A549 (cell line): Measurements from ENCODE around the gene FIBIN. TPM values are rescaled to one million over a fixed set of nuclear protein-coding genes. Genes with fewer than 3 reads are reported as not detected.
"Not testable (repeated sequence)": the region's sequence is repeated elsewhere in the genome, so short reads cannot be mapped to it uniquely, and the experiment has no call there.

Experiments used
- ATAC-seq, 2 experiments: fragments of 200-7000 bp in 1 of 2; fragments of >200 bp in 1 of 2; cut with Nextera tagmentation in 1 of 2; cut with Tn5 transposase in 1 of 2; 3 replicates each; pipeline versions ENCODE4 v1.8.0 to v1.9.1; 2018 to 2020; ENCODE audit warnings: mild to moderate bottlenecking in 1 of 2, moderate library complexity in 1 of 2
- CTCF ChIA-PET: fragments of 300-600 bp; sonication (Branson Sonifier 250); formaldehyde crosslinking; extraction: SDS; loops from one replicate; lab custom pipeline; 2021; ENCODE audit warnings: antibody characterized with exemption, inconsistent platforms; lab: Yijun Ruan, JAX
- POLR2A ChIA-PET: fragments of 350-600 bp; formaldehyde crosslinking; extraction: SDS; loops from one replicate; lab custom pipeline; 2021; ENCODE audit warnings: antibody characterized with exemption, inconsistent platforms; lab: Yijun Ruan, JAX
- DNase-seq, 2 experiments: peaks; one replicate each; pipeline versions ENCODE4 v3.0.0 to v3.0.0-alpha.2; 2011 to 2016; ENCODE audit warnings: low read depth in 1 of 2, low spot score in 1 of 2
- FAIRE-seq: peaks from 2 replicates; lab custom pipeline; 2011; peaks lifted over from hg19 to GRCh38; lab: Jason Lieb, UNC
- H3K27ac ChIP-seq, 2 experiments: fragments of >200 bp; sonication (Bioruptor Twin); formaldehyde crosslinking; 3 replicates each; pipeline ENCODE4 v1.5.1; 2016 to 2017
- H3K4me1 ChIP-seq: fragments of >200 bp; sonication (Bioruptor Twin); formaldehyde crosslinking; 3 replicates; pipeline ENCODE4 v1.6.1; 2016
- H3K4me2 ChIP-seq: fragments of >200 bp; sonication (Bioruptor Twin); formaldehyde crosslinking; 3 replicates; pipeline ENCODE4 v1.6.1; 2016
- H3K4me3 ChIP-seq: fragments of >200 bp; sonication (Bioruptor Twin); formaldehyde crosslinking; 3 replicates; pipeline ENCODE4 v1.5.1; 2016
- H3K9me3 ChIP-seq: fragments of >200 bp; sonication (Bioruptor Twin); formaldehyde crosslinking; 3 replicates; pipeline ENCODE4 v1.6.1; 2016
- CBX2 ChIP-seq: fragments of 200-600 bp; sonication (generic); IDR thresholded peaks from 2 replicates; pipeline ENCODE4 v1.6.1; 2016; ENCODE audit warnings: low read depth, mild to moderate bottlenecking, borderline replicate concordance
- CEBPB ChIP-seq, 2 experiments: fragments of >200 bp in 1 of 2; sonication (Bioruptor Twin) in 1 of 2; formaldehyde crosslinking in 1 of 2; IDR thresholded peaks; 2 replicates each; pipeline ENCODE4 v1.6.1; 2012 to 2016
- EHMT2 ChIP-seq: fragments of 200-600 bp; sonication (generic); IDR thresholded peaks from 2 replicates; pipeline ENCODE4 v1.6.1; 2016; ENCODE audit warnings: antibody characterized with exemption, low read depth, mild to moderate bottlenecking, moderate library complexity
- FOSL2 ChIP-seq, 2 experiments: fragments of 450-650 bp in 1 of 2; fragments of >200 bp in 1 of 2; sonication (Bioruptor Twin) in 1 of 2; formaldehyde crosslinking; IDR thresholded peaks; 2 replicates each; pipeline versions ENCODE4 v1.5.0 to v1.6.1; 2016 to 2020; ENCODE audit warnings: mild to moderate bottlenecking in 1 of 2, moderate library complexity in 1 of 2
- FOXS1 ChIP-seq: fragments of 250-450 bp; sonication (Bioruptor Pico); IDR thresholded peaks from 2 replicates; pipeline ENCODE4 v1.5.0; 2020; ENCODE audit warnings: mild to moderate bottlenecking, moderate library complexity
- HOXA7 ChIP-seq: fragments of 250-450 bp; sonication (Bioruptor Pico); IDR thresholded peaks from 2 replicates; pipeline ENCODE4 v1.5.0; 2020; ENCODE audit warnings: mild to moderate bottlenecking, moderate library complexity
- MAFK ChIP-seq: fragments of 450-650 bp; IDR thresholded peaks from 2 replicates; pipeline ENCODE4 v1.6.1; 2014; ENCODE audit not compliant: partially characterized antibody
- MAZ ChIP-seq: fragments of 150-350 bp; IDR thresholded peaks from 2 replicates; pipeline ENCODE4 v1.6.1; 2014; ENCODE audit warnings: antibody characterized with exemption, low read depth, low read length, borderline replicate concordance
- MYC ChIP-seq: IDR thresholded peaks from 2 replicates; pipeline ENCODE4 v1.6.1; 2012; ENCODE audit warnings: mild to moderate bottlenecking, inconsistent platforms, low read length, improper control_type of control experiment, borderline replicate concordance
- NFE2L2 ChIP-seq: fragments of 150-350 bp; conservative IDR thresholded peaks from 2 replicates; pipeline ENCODE4 v1.6.1; 2014; ENCODE audit warnings: low read length
- NPAS2 ChIP-seq: fragments of 250-450 bp; sonication (Bioruptor Pico); IDR thresholded peaks from 2 replicates; pipeline ENCODE4 v1.8.0; 2022; ENCODE audit warnings: mild to moderate bottlenecking, moderate library complexity, borderline replicate concordance
- POLR2A ChIP-seq: IDR thresholded peaks from 2 replicates; pipeline ENCODE4 v1.6.1; 2012; ENCODE audit warnings: mild to moderate bottlenecking, low read length
- RAD21 ChIP-seq, 2 experiments: fragments of >200 bp in 1 of 2; sonication (Bioruptor Twin) in 1 of 2; formaldehyde crosslinking in 1 of 2; IDR thresholded peaks in 1 of 2; conservative IDR thresholded peaks in 1 of 2; 2 replicates in 1 of 2; 3 replicates in 1 of 2; pipeline ENCODE4 v1.6.1; 2012 to 2018; ENCODE audit warnings: inconsistent platforms in 1 of 2
- RARB ChIP-seq: fragments of 250-450 bp; sonication (Bioruptor Pico); IDR thresholded peaks from 2 replicates; pipeline ENCODE4 v1.8.0; 2021; ENCODE audit warnings: mild to moderate bottlenecking, moderate library complexity
- REST ChIP-seq: fragments of 200-600 bp; sonication (generic); IDR thresholded peaks from 2 replicates; pipeline ENCODE4 v1.6.1; 2016; ENCODE audit warnings: antibody characterized with exemption, mild to moderate bottlenecking, moderate library complexity
- SMC3 ChIP-seq: fragments of >200 bp; sonication (Bioruptor Twin); formaldehyde crosslinking; IDR thresholded peaks from 3 replicates; pipeline ENCODE4 v1.6.1; 2018; ENCODE audit warnings: inconsistent platforms
- TFCP2L1 ChIP-seq: fragments of 250-450 bp; sonication (Bioruptor Pico); IDR thresholded peaks from 2 replicates; pipeline ENCODE4 v1.5.0; 2021; ENCODE audit warnings: mild to moderate bottlenecking
- ZNF302 ChIP-seq: fragments of 250-450 bp; sonication (Bioruptor Pico); IDR thresholded peaks from 2 replicates; pipeline ENCODE4 v1.9.0; 2021; ENCODE audit warnings: inconsistent platforms, mild to moderate bottlenecking, moderate library complexity
- WGBS: methylation state at CpG from one replicate; pipeline ENCODE4 v1.1.6; 2017; ENCODE audit errors: missing lambda C conversion rate; 5-methylcytosine and 5-hydroxymethylcytosine counted together
- polyA plus RNA-seq, 4 experiments: library from polyadenylated mRNA; depleted of rRNA in 3 of 4; stranded (reverse); fragments of >200 nt; fragmentation: RNase III in 1 of 4; extraction: RNeasy Plus Mini Kit Qiagen cat#74134 plus additional on column Dnase treatment in 1 of 4; gene quantifications; 2 replicates in 3 of 4; 3 replicates in 1 of 4; pipeline ENCODE4 v1.2.3, GENCODE V29; 2011 to 2017
- TF ChIP-seq, protein P1 (sequence below): IDR thresholded peaks from 2 replicates; pipeline ENCODE4 v1.6.1; 2012

FIBIN gene
- polyA plus RNA-seq, 2 of the 4 experiments (the other 2 are of a cell fraction): 0.22 TPM; not detected in 1

- 0% methylated on average over 1 of the region's 1 CpG for WGBS
- no peak for ATAC-seq
- H3K27ac ChIP-seq: no peak overlapping the region
- H3K4me3 ChIP-seq: no peak overlapping the region
- CTCF ChIA-PET: no interaction called here
- TF ChIP-seq RARB (no peak), NFE2L2 (no peak), RAD21 (conservative IDR thresholded peaks at IDR 0.05 in 1 of 2, IDR thresholded peaks at IDR 0.05 in 1 of 2) (no peak), TFCP2L1 (no peak), MAFK (peak; percentile 57), MAZ (no peak), FOSL2 (IDR thresholded peaks at IDR 0.05) (no peak), FOSL2 (CRISPR knock-in tag; IDR thresholded peaks at IDR 0.05) (no peak)
- POLR2A ChIA-PET: no interaction called here
- no peaks in the 10 kb centered on the region for H3K9me3 ChIP-seq
- peak; percentile 46 for FAIRE-seq
- DNase-seq: no peak
- no peak overlapping the region for H3K4me2 ChIP-seq
- H3K4me1 ChIP-seq: no peaks in the 10 kb centered on the region
These were observed 35.2 kb upstream of the FIBIN start for GRCh38 chr11:26958702-26959049.

DNA sequence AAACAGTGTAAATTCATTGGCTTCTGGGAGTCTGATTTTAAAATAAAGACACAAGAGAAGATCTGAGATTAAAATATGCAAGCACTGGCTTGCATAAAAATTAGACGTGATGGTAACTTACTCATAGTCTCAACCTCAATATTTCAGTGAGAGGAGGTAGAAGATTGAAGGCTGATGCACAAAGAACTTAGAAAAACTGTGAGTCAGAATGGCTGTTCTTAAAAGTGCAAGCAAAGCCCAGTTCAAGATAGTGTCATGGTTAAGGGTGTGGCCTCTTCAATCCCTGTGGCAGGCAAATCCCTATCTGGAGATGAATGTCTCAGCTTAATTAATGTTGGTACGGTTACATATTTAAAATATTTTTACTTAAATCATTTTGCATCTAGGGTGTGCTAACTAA lies 33.6 kb upstream of the FIBIN start:
- TF ChIP-seq SMC3: no peak
- TF ChIP-seq, protein P1, sequence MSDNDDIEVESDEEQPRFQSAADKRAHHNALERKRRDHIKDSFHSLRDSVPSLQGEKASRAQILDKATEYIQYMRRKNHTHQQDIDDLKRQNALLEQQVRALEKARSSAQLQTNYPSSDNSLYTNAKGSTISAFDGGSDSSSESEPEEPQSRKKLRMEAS: no peak
- no peak for TF ChIP-seq ZNF302 (CRISPR knock-in tag)
- ChIA-PET CTCF (no interaction called here), POLR2A (no interaction called here)
- H3K4me1 ChIP-seq: no peaks in the 10 kb centered on the region
- no peaks in the 10 kb centered on the region for H3K9me3 ChIP-seq
- no peak overlapping the region for H3K4me2 ChIP-seq
- no peak for FAIRE-seq
- H3K27ac ChIP-seq: no peak overlapping the region
- WGBS: 3% methylated on average over 2 of the region's 2 CpGs
- no peak for DNase-seq
- ATAC-seq: no peak
- no peak overlapping the region for H3K4me3 ChIP-seq

DNA sequence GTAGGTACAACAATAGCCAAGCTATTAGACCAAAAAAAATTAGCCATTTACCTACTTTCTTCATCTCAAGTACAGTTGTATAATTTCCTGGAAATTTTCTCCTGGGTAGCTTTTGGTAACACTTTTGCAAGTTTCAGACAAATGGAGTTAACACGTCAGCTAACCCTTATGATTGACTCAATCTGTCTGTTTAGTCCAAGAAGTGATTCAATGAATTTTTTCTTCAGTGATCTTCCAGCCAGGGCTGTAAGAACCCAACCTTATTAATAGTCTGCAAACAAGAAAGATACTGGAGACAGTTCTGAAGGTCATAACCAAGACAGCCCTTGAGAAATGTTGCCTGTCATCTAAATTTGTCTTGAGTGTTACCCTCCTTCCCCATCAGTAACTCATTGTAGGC lies 30.1 kb upstream of the FIBIN start:
- 21% methylated on average over 1 of the region's 1 CpG for WGBS
- H3K4me3 ChIP-seq: no peak overlapping the region
- TF ChIP-seq EHMT2 (no peak), MAFK (no peak), POLR2A (no peak), HOXA7 (CRISPR knock-in tag) (no peak), NPAS2 (no peak), RAD21 (conservative IDR thresholded peaks at IDR 0.05 in 1 of 2, IDR thresholded peaks at IDR 0.05 in 1 of 2) (no peak), CEBPB (IDR thresholded peaks at IDR 0.05) (no peak), MYC (no peak)
- TF ChIP-seq, all 56 proteins: peak for 0
- Histone ChIP-seq H3K4me2 (no peak overlapping the region), H3K4me1 (no peaks in the 10 kb centered on the region), H3K27ac (no peak overlapping the region), H3K9me3 (no peaks in the 10 kb centered on the region)
- DNase-seq: no peak
- FAIRE-seq: no peak
- POLR2A ChIA-PET: no interaction called here
- CTCF ChIA-PET: no interaction called here
- no peak for ATAC-seq

DNA sequence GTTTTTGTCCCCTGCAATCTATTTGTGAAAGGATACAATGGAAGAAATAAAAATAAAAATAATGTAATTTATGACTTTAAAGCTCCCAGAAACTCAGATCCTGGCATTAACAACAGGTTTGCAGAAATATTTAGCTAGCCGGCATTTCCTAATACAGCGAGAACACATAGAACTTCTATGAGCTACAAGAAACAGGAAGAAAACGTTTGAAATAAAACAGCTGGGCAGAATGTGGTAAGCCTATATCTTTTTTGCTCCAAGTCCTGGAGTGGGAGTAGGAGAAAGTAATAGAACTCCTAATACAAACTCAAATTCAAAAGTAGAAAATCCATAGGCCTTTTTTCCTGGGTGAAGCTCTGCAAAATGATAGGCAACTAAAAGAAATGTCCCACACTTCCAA lies 29.6 kb upstream of the FIBIN start:
- Histone ChIP-seq H3K4me3 (no peak overlapping the region), H3K4me1 (no peaks in the 10 kb centered on the region), H3K9me3 (no peaks in the 10 kb centered on the region), H3K4me2 (no peak overlapping the region), H3K27ac (no peak overlapping the region)
- FAIRE-seq (no peak), ATAC-seq (no peak), DNase-seq (no peak)
- WGBS: 56% methylated on average over 3 of the region's 3 CpGs
- POLR2A ChIA-PET: no interaction called here
- CTCF ChIA-PET: no interaction called here
- TF ChIP-seq HOXA7 (CRISPR knock-in tag) (no peak), MAZ (no peak), REST (no peak), RARB (no peak), FOXS1 (CRISPR knock-in tag) (no peak), MYC (no peak), CBX2 (no peak)

DNA sequence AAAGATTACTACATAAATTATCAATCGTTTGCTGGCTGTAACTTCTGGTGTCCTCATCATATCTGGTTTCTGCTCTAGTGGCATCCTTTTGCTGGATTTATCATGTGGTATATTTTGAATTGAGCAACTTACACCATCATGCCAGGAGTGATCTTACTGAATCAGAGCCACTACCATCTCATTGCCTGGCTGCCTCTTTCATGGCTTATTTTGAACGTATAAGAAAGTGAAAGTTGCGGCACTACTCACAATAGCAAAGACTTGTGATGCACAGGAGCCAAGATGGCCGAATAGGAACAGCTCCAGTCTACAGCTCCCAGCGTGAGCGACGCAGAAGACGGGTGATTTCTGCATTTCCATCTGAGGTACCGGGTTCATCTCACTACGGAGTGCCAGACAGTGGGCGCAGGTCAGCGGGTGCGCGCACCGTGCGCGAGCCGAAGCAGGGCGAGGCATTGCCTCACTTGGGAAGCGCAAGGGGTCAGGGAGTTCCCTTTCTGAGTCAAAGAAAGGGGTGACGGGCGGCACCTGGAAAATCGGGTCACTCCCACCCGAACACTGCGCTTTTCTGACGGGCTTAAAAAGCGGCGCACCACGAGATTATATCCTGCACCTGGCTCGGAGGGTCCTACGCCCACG lies 28.9 kb upstream of the FIBIN start:
- FAIRE-seq, DNase-seq, POLR2A ChIA-PET, H3K27ac ChIP-seq, H3K4me1 ChIP-seq, H3K9me3 ChIP-seq, H3K4me3 ChIP-seq, ATAC-seq, H3K4me2 ChIP-seq, CTCF ChIA-PET: not testable (repeated sequence)
- WGBS: 63% methylated on average over 26 of the region's 32 CpGs
